NCI-H1694 (cell line): ENCODE results near the gene MRNIP.
"Not testable (repeated sequence)": the region's sequence is repeated elsewhere in the genome, so short reads cannot be mapped to it uniquely, and the experiment has no call there.

Source experiments
- DNase-seq: peaks from one replicate; lab custom pipeline; 2025; lab: John Stamatoyannopoulos, UW

The MRNIP gene

DNA sequence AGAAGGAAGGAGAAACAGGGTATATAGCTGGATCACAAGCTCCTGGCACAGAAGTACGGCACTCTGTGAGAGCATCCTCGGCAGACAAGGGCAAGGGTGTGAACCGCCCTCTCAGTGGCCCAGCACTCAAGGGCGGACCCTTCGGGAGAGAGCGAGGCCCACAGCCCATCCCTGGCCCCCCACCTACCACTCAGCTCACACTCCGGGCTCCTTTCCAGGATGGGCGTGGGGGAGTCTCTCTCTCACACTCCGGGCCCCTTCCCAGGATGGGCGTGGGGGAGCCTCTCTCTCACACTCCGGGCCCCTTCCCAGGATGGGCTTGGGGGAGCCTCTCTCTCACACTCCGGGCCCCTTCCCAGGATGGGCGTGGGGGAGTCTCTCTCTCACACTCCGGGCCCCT lies 12.9 kb upstream of the MRNIP start:
- DNase-seq = not testable (repeated sequence)

DNA sequence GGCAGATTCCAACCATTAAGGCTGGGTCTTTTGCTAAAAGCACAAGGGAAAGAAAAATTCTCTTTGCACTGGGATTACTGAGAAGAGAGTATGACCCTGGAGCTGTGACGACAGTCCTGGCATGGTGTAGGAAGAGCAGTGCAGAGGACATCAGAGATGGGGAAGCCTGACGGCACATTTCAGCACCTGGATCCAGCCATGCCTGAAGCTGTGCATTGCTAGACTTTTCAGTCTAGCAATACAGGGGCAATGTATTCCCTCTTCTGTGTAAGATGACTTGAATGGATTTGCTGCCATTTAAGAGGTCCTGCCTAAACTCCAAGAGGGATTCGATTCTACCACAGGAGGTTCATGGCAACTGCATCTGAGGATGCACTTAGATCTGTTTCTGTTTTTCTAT lies 12.3 kb upstream of the MRNIP start:
- DNase-seq = no peak

DNA sequence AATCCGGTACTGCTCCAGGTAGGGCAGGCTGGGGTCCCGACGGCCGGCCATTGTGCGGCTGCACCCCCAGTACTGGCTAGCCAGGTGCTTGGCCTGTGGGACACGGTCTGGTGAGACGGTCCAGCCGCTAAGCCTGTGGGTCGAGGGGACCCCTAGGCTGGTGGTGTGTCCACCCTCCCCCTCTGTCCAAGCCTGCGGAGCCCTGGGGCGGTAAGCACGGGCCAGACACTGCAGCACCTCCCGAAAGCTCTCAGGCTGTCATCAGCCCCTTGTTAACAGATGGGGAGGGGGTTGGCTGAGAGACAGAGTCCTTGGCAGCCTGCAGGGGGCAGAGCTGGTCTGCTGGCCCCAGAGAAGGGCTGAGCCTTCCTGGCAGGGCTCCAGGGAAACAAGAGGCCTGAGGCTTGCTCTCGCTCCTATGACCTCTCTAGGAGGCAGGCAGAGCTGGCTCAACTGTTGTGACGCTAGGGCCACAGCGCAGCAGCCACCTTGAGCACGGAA lies 11.8 kb upstream of the MRNIP start:
- peak; percentile 65 for DNase-seq

DNA sequence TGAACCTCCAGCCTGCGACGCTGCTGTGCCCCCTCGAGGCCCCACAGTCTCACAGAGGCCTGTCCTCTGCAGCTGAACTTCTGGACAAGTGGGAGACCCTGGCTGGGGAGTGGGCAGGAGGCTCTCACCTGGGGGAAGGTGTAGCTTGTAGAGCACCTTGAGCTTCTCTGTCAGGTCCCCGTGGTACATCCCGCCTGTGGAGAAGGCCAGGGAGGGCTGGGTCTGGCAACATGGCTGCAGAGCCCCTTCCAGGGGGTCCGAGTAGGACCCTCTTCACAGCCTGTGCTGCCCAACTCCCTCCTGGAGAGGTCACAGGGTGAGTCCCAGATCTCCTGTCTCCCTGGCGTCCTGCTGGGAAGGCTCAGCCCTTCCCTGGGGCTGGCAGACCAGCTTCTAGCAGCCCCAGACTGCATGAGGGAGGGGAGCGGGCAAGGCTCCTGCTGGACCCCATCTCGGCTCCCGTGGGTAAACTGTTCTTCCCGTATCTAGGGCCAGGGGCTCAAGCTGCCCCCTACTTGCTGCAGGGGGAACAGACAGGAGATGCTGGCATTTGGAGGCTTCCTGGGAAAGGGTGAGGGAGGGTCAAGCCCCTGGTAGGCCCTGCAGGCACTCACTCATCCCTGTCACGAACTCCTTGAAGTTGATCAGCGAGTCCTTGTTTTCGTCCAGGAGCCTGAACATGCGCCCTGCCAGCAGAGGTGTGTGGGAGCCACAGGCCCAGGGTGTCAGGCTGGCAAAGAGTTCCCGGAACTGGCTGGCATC lies 11.2 kb upstream of the MRNIP start:
- no peak for DNase-seq

GRCh38 chr5:179869101-179869500 lies 10.5 kb upstream of the MRNIP start:
- no peak for DNase-seq

GRCh38 chr5:179868541-179868940 lies 9.9 kb upstream of the MRNIP start:
- no peak for DNase-seq

DNA sequence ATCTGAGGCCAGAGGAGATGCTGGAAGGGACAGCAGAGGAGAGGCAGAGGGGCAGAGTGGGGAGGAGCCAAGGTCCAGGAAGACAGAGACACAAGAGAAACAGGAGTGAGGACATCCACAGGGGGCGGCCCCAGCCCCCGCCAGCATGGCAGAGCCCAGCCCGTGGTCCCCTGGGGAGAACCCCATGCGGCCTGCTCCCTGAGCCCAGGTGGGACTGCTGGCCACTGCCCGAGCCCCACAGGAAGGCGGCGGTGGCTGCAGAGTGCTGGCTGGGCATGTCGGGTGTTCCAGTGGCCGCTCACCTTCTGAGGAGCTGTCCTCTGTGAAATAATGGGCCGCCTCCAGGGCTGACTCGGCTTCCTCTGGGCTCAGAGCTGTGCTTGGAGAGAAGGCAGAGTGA lies 8.9 kb upstream of the MRNIP start:
- DNase-seq = no peak

- DNase-seq = no peak
These were observed 8.5 kb upstream of the MRNIP start for GRCh38 chr5:179867079-179867465.

- peak; percentile 2 for DNase-seq
These were observed 7.8 kb upstream of the MRNIP start for GRCh38 chr5:179866241-179867078.

GRCh38 chr5:179865491-179866240 lies 7.0 kb upstream of the MRNIP start:
- DNase-seq = no peak

- DNase-seq = no peak
These were observed 6.1 kb upstream of the MRNIP start for GRCh38 chr5:179864686-179865085.

DNA sequence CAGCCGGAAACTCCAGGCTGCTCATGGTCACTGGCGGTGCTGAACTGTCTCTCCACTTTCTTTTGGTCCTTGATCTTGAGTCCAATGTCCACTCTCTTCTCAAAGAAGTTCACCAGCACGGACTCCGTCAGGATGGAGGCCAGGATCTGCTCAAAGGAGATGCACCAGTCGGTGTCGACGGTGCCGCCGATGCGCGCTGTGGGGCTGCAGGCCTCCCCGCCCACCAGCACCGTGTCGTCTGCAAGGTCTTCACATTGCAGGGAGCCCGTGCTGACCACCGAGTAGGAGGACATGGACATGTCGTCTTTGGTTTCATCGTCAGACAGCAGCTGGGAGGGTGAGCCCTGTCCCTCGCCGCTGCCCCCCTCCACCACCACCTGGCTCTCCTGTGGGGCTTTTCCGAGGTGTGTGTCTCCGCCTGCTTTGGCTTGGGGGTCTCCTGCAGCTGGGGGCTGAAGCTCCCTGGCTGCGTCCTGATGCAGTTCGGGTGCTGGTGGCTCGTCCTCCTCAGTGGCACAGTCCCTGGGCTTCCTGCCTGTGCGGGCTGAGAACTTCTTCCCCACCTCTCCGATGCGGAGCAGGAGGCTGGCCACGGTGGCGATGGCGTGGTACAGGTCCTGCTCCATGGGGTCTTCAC lies 5.0 kb upstream of the MRNIP start:
- DNase-seq = no peak

DNA sequence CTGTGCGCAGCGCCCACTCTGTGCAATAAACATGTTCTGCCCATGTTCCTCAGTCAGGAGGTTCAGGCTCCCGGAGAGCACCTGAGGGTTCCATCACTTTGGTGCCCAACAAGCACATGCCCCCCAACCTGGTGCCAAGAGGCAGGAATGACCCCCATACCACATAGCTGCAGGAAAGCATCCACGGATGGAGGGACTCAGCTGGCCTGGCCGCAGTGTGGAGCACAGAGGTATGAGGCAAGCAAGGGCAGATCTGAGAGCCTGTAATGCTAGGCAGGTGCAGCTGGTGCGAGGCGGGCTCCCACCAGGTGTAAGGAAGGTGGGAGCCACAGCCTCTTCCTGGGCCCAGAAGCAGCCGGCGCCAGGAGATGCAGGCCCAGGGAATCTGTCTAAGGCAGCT lies 4.3 kb upstream of the MRNIP start:
- no peak for DNase-seq

GRCh38 chr5:179862296-179862695 lies 3.7 kb upstream of the MRNIP start:
- DNase-seq = no peak

- no peak for DNase-seq
These were observed 1.7 kb upstream of the MRNIP start for GRCh38 chr5:179860301-179860700.

DNA sequence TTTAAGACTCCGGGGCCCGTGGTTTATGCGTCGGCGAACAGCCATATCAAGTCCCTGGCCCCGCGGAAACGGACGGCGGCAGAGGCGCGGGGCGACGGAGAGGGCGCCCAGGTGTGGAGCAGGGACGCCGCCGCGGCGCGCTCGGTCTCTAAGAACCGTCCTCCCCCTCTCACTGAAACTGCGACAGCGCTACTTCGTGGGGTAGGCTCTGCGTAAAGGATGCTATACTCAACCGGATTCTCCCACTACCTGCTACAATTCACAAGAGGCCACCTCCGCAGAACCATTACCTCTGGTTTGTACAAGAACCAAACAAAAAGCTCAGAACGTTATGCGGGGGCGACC lies 404 bp downstream of the MRNIP start:
- DNase-seq = no peak

DNA sequence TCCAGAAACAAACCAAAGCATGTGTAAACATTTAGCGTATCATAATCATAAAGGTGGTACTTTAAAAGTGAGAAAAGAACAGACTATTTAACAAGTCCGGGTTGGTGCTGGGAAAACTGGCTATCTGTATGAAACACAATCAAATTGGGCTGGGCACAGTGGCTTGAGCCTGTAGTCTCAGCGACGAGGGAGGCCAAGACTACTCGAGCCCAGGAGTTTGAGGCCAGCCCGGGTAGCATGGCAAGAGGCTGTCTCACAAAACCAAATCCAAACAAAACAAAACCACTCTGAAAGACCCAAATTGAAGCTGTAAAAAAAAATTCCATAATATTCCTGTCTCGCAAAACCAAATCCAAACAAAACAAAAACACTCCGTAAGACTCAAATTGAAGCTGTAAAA lies 4.3 kb downstream of the MRNIP start:
- DNase-seq = no peak

GRCh38 chr5:179852993-179853547 lies 5.5 kb downstream of the MRNIP start:
- DNase-seq = no peak

- DNase-seq = no peak
These were observed 17.0 kb downstream of the MRNIP start for GRCh38 chr5:179841621-179842020.

DNA sequence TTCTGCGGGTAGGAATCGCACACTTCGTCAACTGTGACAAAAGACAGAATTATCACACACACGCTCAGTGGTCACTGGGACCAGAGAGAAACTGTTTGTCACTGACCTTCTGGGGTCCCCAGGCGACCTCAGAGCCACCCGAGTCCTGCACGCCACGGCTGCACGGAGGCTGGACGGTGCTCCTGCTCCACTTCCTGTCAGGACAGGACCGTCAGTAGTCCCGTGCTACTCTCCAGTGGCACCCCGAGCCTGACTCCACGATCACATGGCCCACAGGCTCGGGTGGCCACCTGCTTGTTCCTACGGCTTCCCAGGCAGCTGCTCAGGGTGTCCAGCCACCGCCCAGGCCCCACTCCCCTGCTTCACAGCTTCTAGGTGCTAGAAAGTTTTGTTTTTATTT lies 17.9 kb downstream of the MRNIP start:
- DNase-seq = no peak

DNA sequence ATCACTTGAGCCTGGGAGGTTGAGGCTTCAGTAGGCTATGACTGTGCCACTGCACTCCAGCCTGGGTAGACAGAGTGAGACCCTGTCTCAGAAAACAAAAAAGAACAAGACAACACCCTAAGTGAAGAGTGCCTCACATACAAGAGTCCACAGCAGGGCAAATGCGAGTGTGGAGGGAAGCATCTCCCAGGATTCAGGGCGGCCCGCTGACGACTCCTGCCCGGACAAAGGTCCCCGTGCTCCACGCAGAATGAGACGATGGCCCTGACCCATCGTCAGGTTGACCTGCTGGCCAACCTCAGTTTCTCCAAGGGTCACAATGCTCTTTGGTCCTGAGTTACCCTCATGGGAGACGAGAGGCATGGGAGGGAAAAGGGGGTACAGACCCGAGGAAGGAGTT lies 18.3 kb downstream of the MRNIP start:
- no peak for DNase-seq
